Psoas muscle (tissue), 8 donors: Measurements from ENCODE around the gene YBEY. TPM values are rescaled to one million over a fixed set of nuclear protein-coding genes. Genes with fewer than 3 reads are reported as not detected.

Source experiments
- ATAC-seq, 4 donors: fragments of 200-7000 bp; cut with Tn5 transposase; one replicate each; pipeline ENCODE4 v1.9.1; 2020; ENCODE audit warnings: moderate library complexity in 3 of 4, mild to moderate bottlenecking in 2 of 4
- DNase-seq, 2 donors: peaks; one replicate each; pipeline ENCODE4 v3.0.0-alpha.2; 2020
- H3K27ac ChIP-seq: fragments of 200-600 bp; one replicate; pipeline ENCODE4 v1.8.0; 2022
- H3K27me3 ChIP-seq, 3 donors: fragments of 200-600 bp in 1 of 3; one replicate each; pipeline versions ENCODE4 v1.6.1 to v1.8.0; 2013 to 2022; ENCODE audit warnings: low read length in 2 of 3, mild to moderate bottlenecking in 2 of 3, moderate library complexity in 1 of 3; ENCODE audit not compliant: insufficient read depth in 3 of 3
- H3K36me3 ChIP-seq, 2 donors: fragments of 200-600 bp in 1 of 2; one replicate each; pipeline versions ENCODE4 v1.6.1 to v1.8.0; 2013 to 2022; ENCODE audit warnings: low read depth in 1 of 2, mild to moderate bottlenecking in 1 of 2, moderate library complexity in 1 of 2; ENCODE audit not compliant: insufficient read depth in 1 of 2
- H3K4me1 ChIP-seq: fragments of 200-600 bp; one replicate; pipeline ENCODE4 v1.8.0; 2022
- H3K4me3 ChIP-seq: fragments of 200-600 bp; one replicate; pipeline ENCODE4 v1.8.0; 2022; ENCODE audit warnings: mild to moderate bottlenecking
- H3K9me3 ChIP-seq: fragments of 200-600 bp; one replicate; pipeline ENCODE4 v1.8.0; 2022
- CTCF ChIP-seq: fragments of 200-600 bp; IDR thresholded peaks from one replicate; pipeline ENCODE4 v1.8.0; 2022; ENCODE audit warnings: antibody characterized with exemption
- WGBS, 3 donors: extraction: QIAGEN DNeasy Blood & Tissue Kit; methylation state at CpG; one replicate each; pipeline versions ENCODE4 v1.1.6 to v1.1.7; 2013; 5-methylcytosine and 5-hydroxymethylcytosine counted together
- intact Hi-C, 2 donors: fragments of 100-400 bp; cut with DNase I; formaldehyde crosslinking; loops; one replicate each; pipeline versions ENCODE4 v1.11.0 to v1.14.2; 2022
- polyA plus RNA-seq, 3 donors: library from polyadenylated mRNA; stranded (reverse); fragments of 200-250 nt; gene quantifications; one replicate each; pipeline ENCODE4 v1.2.3, GENCODE V29; 2013
- total RNA-seq, 4 donors: library from RNA; stranded (reverse); fragmentation: NEBNext Ultra II Directional in 2 of 4; extraction: Animal tissue kit (Norgen Biotek cat#: 25700) in 2 of 4; gene quantifications; one replicate each; pipeline versions ENCODE4 v1.2.1 to v1.2.4, GENCODE V29; 2021 to 2023
- donor health status: healthy with polysubstance abuse.
- donor health status: DM: no; HTN: no; CAD: no; lungs with moderate emphysema.
- donor health status: Bipolar disorder and iron deficiency.
- donor health status: healthy.
- donor health status: DM: yes; HTN: yes; CAD: no.
- donor health status: DM: no; HTN: no; CAD: no.
- donor health status: DM: no; HTN: no; CAD: no.
- donor health status: DM: yes; HTN: yes; CAD: no.

Gene YBEY
- total and polyA plus RNA-seq, 7 donors: 4.7 to 18.2 (median 11.0) TPM

DNA sequence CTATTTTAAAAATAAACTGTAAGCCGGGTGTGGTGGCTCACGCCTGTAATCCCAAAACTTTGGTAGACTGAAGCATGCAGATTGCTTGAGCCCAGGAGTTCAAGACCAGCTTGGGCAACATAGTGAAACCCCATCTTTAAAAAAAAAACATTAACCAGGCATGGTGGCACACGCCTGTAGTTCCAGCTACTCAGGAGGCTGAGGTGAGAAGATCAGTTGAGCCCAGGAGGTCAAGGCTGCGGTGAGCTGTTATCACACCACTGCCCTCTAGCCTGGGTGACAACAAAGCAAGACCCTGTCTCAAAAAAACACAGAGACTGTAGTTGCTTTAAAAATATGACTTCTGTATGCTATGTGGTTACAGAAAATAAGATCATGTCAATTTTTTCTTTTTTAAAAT, 33.3 kb upstream of the YBEY start:
- intact Hi-C loops: no loop called here
- 84 to 92% (median 92%) methylated on average over 4 of the region's 4 CpGs for WGBS, 3 donors

GRCh38 chr21:46253610-46254124, 32.5 kb upstream of the YBEY start:
- ATAC-seq: no peak
- Histone ChIP-seq H3K9me3 (no peaks in the 10 kb centered on the region), H3K4me1 (peaks cover 11% of the 10 kb centered on the region), H3K4me3 (no peak overlapping the region), H3K36me3 (peaks cover 6 to 100% of the 10 kb centered on the region in 2 donors), H3K27me3 (no peaks in the 10 kb centered on the region), H3K27ac (peak overlapping the region; percentile 9)
- intact Hi-C loops: no loop called here
- 80 to 84% (median 81%) methylated on average over 8 of the region's 8 CpGs for WGBS, 3 donors
- no peak for TF ChIP-seq CTCF
- DNase-seq: no peak

More for the DNA sequence above, 33.3 kb upstream of the YBEY start:
- H3K27me3 ChIP-seq: no peaks in the 10 kb centered on the region
- no peak for DNase-seq
- ATAC-seq: no peak
- peaks cover 11% of the 10 kb centered on the region for H3K4me1 ChIP-seq
- no peaks in the 10 kb centered on the region for H3K9me3 ChIP-seq
- no peak overlapping the region for H3K4me3 ChIP-seq
- peaks cover 6 to 100% of the 10 kb centered on the region in 2 donors for H3K36me3 ChIP-seq
- TF ChIP-seq CTCF: no peak
- H3K27ac ChIP-seq: peak overlapping the region; percentile 76

- ATAC-seq (no peak), DNase-seq (no peak)
- 77 to 83% (median 81%) methylated on average over 12 of the region's 12 CpGs for WGBS, 3 donors
- no peaks in the 10 kb centered on the region for H3K27me3 ChIP-seq
- H3K9me3 ChIP-seq: no peaks in the 10 kb centered on the region
- no peak for TF ChIP-seq CTCF
- H3K4me1 ChIP-seq: peaks cover 11% of the 10 kb centered on the region
- H3K36me3 ChIP-seq: peaks cover 6 to 100% of the 10 kb centered on the region in 2 donors
- H3K27ac ChIP-seq: no peak overlapping the region
- intact Hi-C loops: no loop called here
- no peak overlapping the region for H3K4me3 ChIP-seq
These were observed 31.8 kb upstream of the YBEY start for GRCh38 chr21:46254208-46254975.

DNA sequence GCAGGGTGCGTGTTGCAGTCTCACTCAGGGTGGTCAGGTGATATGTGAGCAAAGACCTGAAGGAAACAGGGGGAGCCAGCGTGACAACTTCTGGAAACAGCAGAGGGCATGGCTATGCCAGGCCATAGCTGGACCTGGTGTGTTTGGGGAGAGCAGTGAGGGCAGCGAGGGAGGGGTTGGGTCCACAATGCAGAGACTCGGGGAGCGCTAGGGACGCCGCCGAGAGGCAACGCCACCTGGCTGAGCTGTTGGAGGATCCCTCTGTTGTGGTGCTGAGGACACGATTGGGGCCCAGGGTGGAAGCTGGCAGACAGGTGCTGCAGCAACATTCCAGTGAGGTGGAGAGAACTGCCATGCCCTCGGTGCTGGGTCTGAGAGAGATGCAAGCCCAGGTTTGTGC, 31.0 kb upstream of the YBEY start:
- Histone ChIP-seq H3K4me3 (no peak overlapping the region), H3K9me3 (no peaks in the 10 kb centered on the region), H3K27ac (no peak overlapping the region), H3K27me3 (no peaks in the 10 kb centered on the region), H3K36me3 (peaks cover 6 to 100% of the 10 kb centered on the region in 2 donors), H3K4me1 (peaks cover 11% of the 10 kb centered on the region)
- no peak for DNase-seq
- TF ChIP-seq CTCF: no peak
- 81 to 89% (median 88%) methylated on average over 11 of the region's 11 CpGs for WGBS, 3 donors
- intact Hi-C loops: no loop called here
- ATAC-seq: no peak
